Fibroblast of lung (primary cell): ENCODE measurements around the gene WBP2. TPM values are rescaled to one million over a fixed set of nuclear protein-coding genes. Genes with fewer than 3 reads are reported as not detected.

Experiments
- DNase-seq, 2 donors: peaks; one replicate each; pipeline versions ENCODE4 v3.0.0 to v3.0.0-alpha.2; 2010; ENCODE audit warnings: low read depth in 2 of 2
- H2AFZ ChIP-seq: 2 replicates; pipeline ENCODE4 v1.5.1; 2012; ENCODE audit warnings: low read length, control low read depth, inconsistent platforms
- H3K27ac ChIP-seq: 2 replicates; pipeline ENCODE4 v1.5.1; 2011; ENCODE audit warnings: low read length, control low read depth; ENCODE audit not compliant: insufficient read depth
- H3K27me3 ChIP-seq: 2 replicates; pipeline ENCODE4 v1.5.1; 2011; ENCODE audit warnings: mild to moderate bottlenecking, low read length; ENCODE audit not compliant: control insufficient read depth, insufficient read depth
- H3K36me3 ChIP-seq: 2 replicates; pipeline ENCODE4 v1.5.1; 2011; ENCODE audit warnings: low read length; ENCODE audit not compliant: control insufficient read depth, insufficient read depth
- H3K4me1 ChIP-seq: 2 replicates; pipeline ENCODE4 v1.5.1; 2011; ENCODE audit warnings: low read length; ENCODE audit not compliant: control insufficient read depth, insufficient read depth; ENCODE audit errors: extremely low read depth
- H3K4me2 ChIP-seq: 2 replicates; pipeline ENCODE4 v1.5.1; 2011; ENCODE audit warnings: low read length, control low read depth; ENCODE audit not compliant: insufficient read depth; ENCODE audit errors: extremely low read depth
- H3K4me3 ChIP-seq, 4 experiments: fragments of 200-600 bp in 1 of 4; sonication (generic) in 1 of 4; replicated peaks in 1 of 4; 2 replicates each; pipeline ENCODE4 v1.5.1; 2011 to 2016; ENCODE audit warnings: low read length in 4 of 4, low read depth in 3 of 4, mild to moderate bottlenecking in 3 of 4, control low read depth in 2 of 4, inconsistent platforms in 1 of 4, mixed read lengths in 1 of 4; ENCODE audit not compliant: insufficient read depth in 1 of 4; ENCODE audit errors: control extremely low read depth in 1 of 4
- H3K79me2 ChIP-seq: 2 replicates; pipeline ENCODE4 v1.5.1; 2012; ENCODE audit warnings: mild to moderate bottlenecking, low read length, inconsistent platforms; ENCODE audit not compliant: control insufficient read depth, insufficient read depth
- H3K9ac ChIP-seq: 2 replicates; pipeline ENCODE4 v1.5.1; 2011; ENCODE audit warnings: mild to moderate bottlenecking, low read length, control low read depth; ENCODE audit not compliant: insufficient read depth
- H3K9me3 ChIP-seq: 2 replicates; pipeline ENCODE4 v1.5.1; 2012; ENCODE audit warnings: low read depth, low read length; ENCODE audit not compliant: control insufficient read depth, insufficient read depth
- H4K20me1 ChIP-seq: 2 replicates; pipeline ENCODE4 v1.5.1; 2011; ENCODE audit warnings: low read length; ENCODE audit not compliant: control insufficient read depth, insufficient read depth; ENCODE audit errors: extremely low read depth
- CTCF ChIP-seq, 2 donors: IDR thresholded peaks in 1 of 2; conservative IDR thresholded peaks in 1 of 2; 1 replicate in 1 of 2; 2 replicates in 1 of 2; pipeline ENCODE4 v1.5.1; 2011 to 2012; ENCODE audit warnings: low read length in 2 of 2, control low read depth in 1 of 2, inconsistent platforms in 1 of 2, low read depth in 1 of 2, mild to moderate bottlenecking in 1 of 2
- EZH2 ChIP-seq: IDR thresholded peaks from 2 replicates; pipeline ENCODE4 v1.5.1; 2012; ENCODE audit warnings: low read length, control low read depth, mild to moderate bottlenecking; ENCODE audit errors: missing control alignments
- polyA plus RNA-seq, 2 donors: library from polyadenylated mRNA; depleted of rRNA in 1 of 2; stranded (reverse) in 1 of 2; unstranded in 1 of 2; fragments of >200 nt; gene quantifications; 2 replicates each; pipeline ENCODE4 v1.2.1, GENCODE V29; 2011 to 2012; ENCODE audit warnings: missing spikeins in 1 of 2
- total RNA-seq: library from RNA; depleted of rRNA; stranded (reverse); fragments of >200 nt; gene quantifications from 2 replicates; pipeline ENCODE4 v1.2.1, GENCODE V29; 2014

Gene WBP2
- total and polyA plus RNA-seq, 2 donors (not counting 1 experiment from before 2014, with no cell fraction given), result 39.5 to 53.4 TPM

GRCh38 chr17:75825748-75826370 is 29.3 kb downstream of the WBP2 start:
- Histone ChIP-seq H4K20me1 (no peaks in the 10 kb centered on the region), H3K4me1 (no peaks in the 10 kb centered on the region), H3K4me2 (no peak overlapping the region), H3K27ac (no peak overlapping the region), H3K36me3 (peaks cover 5% of the 10 kb centered on the region), H3K27me3 (no peaks in the 10 kb centered on the region), H3K79me2 (no peaks in the 10 kb centered on the region), H3K9ac (no peak overlapping the region), H3K9me3 (no peaks in the 10 kb centered on the region), H3K4me3 (no peak overlapping the region), H2AFZ (no peak overlapping the region)
- TF ChIP-seq CTCF (conservative IDR thresholded peaks at IDR 0.05 in 1 of 2, IDR thresholded peaks at IDR 0.05 in 1 of 2; ENCODE audit: low read depth in 1 of 2, low read length in 2 of 2) (no peak), EZH2 (no peak)
- no peak for DNase-seq

GRCh38 chr17:75825149-75825552 is 30.0 kb downstream of the WBP2 start:
- Histone ChIP-seq H3K79me2 (no peaks in the 10 kb centered on the region), H3K4me3 (no peak overlapping the region), H3K9me3 (no peaks in the 10 kb centered on the region), H3K27me3 (no peaks in the 10 kb centered on the region), H2AFZ (no peak overlapping the region), H3K27ac (no peak overlapping the region), H3K4me1 (no peaks in the 10 kb centered on the region), H3K9ac (no peak overlapping the region), H4K20me1 (no peaks in the 10 kb centered on the region), H3K36me3 (peaks cover 8% of the 10 kb centered on the region), H3K4me2 (no peak overlapping the region)
- TF ChIP-seq CTCF (conservative IDR thresholded peaks at IDR 0.05 in 1 of 2, IDR thresholded peaks at IDR 0.05 in 1 of 2; ENCODE audit: low read depth in 1 of 2, low read length in 2 of 2), result no peak
- no peak for TF ChIP-seq EZH2
- DNase-seq, result no peak

GRCh38 chr17:75824666-75825065 is 30.5 kb downstream of the WBP2 start:
- Histone ChIP-seq H3K79me2 (no peaks in the 10 kb centered on the region), H3K9ac (no peak overlapping the region), H3K9me3 (no peaks in the 10 kb centered on the region), H3K4me2 (no peak overlapping the region), H3K36me3 (peaks cover 13% of the 10 kb centered on the region), H3K4me3 (no peak overlapping the region), H3K27ac (no peak overlapping the region), H3K27me3 (no peaks in the 10 kb centered on the region), H4K20me1 (no peaks in the 10 kb centered on the region), H2AFZ (no peak overlapping the region), H3K4me1 (no peaks in the 10 kb centered on the region)
- no peak for DNase-seq
- TF ChIP-seq EZH2 (no peak), CTCF (conservative IDR thresholded peaks at IDR 0.05 in 1 of 2, IDR thresholded peaks at IDR 0.05 in 1 of 2; ENCODE audit: low read depth in 1 of 2, low read length in 2 of 2) (no peak)
